HL-60 (cell line): ENCODE results near the gene PPP2R2D.

Experiments used
- DNase-seq, 2 experiments: peaks; one replicate each; pipeline ENCODE4 v3.0.0-alpha.2; 2010 to 2020; ENCODE audit warnings: low read depth in 1 of 2, low spot score in 1 of 2
- H3K27ac ChIP-seq: fragments of 250-450 bp; sonication (Bioruptor Pico); replicated peaks from 2 replicates; pipeline ENCODE4 v1.5.1; 2020; ENCODE audit warnings: mild to moderate bottlenecking, moderate library complexity
- H3K27me3 ChIP-seq: fragments of 250-450 bp; sonication (Bioruptor Pico); 2 replicates; pipeline ENCODE4 v1.5.1; 2021; ENCODE audit warnings: mild to moderate bottlenecking, moderate library complexity; ENCODE audit not compliant: insufficient read depth, poor library complexity, severe bottlenecking
- H3K4me3 ChIP-seq: replicated peaks from 2 replicates; pipeline ENCODE4 v1.5.1; 2011; ENCODE audit warnings: mild to moderate bottlenecking, control low read depth, low read length; ENCODE audit not compliant: insufficient read depth
- CTCF ChIP-seq: IDR thresholded peaks from one replicate; pipeline ENCODE4 v1.5.1; 2011; ENCODE audit warnings: low read length, control low read depth, inconsistent platforms; ENCODE audit not compliant: insufficient read depth
- GABPA ChIP-seq: IDR thresholded peaks from 2 replicates; pipeline ENCODE4 v1.6.1; 2012; ENCODE audit warnings: low read depth
- POLR2AphosphoS5 ChIP-seq: IDR thresholded peaks from 2 replicates; pipeline ENCODE4 v1.6.1; 2012; ENCODE audit warnings: low read depth
- REST ChIP-seq: IDR thresholded peaks from 2 replicates; pipeline ENCODE4 v1.6.1; 2012; ENCODE audit warnings: low read depth; ENCODE audit not compliant: insufficient replicate concordance
- SPI1 ChIP-seq: IDR thresholded peaks from 2 replicates; pipeline ENCODE4 v1.6.1; 2012; ENCODE audit warnings: low read depth, mild to moderate bottlenecking, borderline replicate concordance

Gene PPP2R2D

GRCh38 chr10:131852823-131853609 lies 47.8 kb upstream of the PPP2R2D start:
- DNase-seq, result no peak
- TF ChIP-seq SPI1, result no peak
- no peaks in the 10 kb centered on the region for H3K27me3 ChIP-seq
- no peak overlapping the region for H3K4me3 ChIP-seq
- H3K27ac ChIP-seq, result no peak overlapping the region

- Histone ChIP-seq H3K4me3 (no peak overlapping the region), H3K27me3 (no peaks in the 10 kb centered on the region), H3K27ac (no peak overlapping the region)
- TF ChIP-seq REST (no peak), SPI1 (no peak), CTCF (no peak), GABPA (no peak)
- DNase-seq, result no peak
Observed at GRCh38 chr10:131853610-131853964, 47.2 kb upstream of the PPP2R2D start.

GRCh38 chr10:131854579-131855335 lies 46.1 kb upstream of the PPP2R2D start:
- no peak for DNase-seq
- Histone ChIP-seq H3K27me3 (no peaks in the 10 kb centered on the region), H3K27ac (no peak overlapping the region), H3K4me3 (no peak overlapping the region)
- TF ChIP-seq CTCF (no peak), POLR2AphosphoS5 (no peak), GABPA (no peak)

DNA sequence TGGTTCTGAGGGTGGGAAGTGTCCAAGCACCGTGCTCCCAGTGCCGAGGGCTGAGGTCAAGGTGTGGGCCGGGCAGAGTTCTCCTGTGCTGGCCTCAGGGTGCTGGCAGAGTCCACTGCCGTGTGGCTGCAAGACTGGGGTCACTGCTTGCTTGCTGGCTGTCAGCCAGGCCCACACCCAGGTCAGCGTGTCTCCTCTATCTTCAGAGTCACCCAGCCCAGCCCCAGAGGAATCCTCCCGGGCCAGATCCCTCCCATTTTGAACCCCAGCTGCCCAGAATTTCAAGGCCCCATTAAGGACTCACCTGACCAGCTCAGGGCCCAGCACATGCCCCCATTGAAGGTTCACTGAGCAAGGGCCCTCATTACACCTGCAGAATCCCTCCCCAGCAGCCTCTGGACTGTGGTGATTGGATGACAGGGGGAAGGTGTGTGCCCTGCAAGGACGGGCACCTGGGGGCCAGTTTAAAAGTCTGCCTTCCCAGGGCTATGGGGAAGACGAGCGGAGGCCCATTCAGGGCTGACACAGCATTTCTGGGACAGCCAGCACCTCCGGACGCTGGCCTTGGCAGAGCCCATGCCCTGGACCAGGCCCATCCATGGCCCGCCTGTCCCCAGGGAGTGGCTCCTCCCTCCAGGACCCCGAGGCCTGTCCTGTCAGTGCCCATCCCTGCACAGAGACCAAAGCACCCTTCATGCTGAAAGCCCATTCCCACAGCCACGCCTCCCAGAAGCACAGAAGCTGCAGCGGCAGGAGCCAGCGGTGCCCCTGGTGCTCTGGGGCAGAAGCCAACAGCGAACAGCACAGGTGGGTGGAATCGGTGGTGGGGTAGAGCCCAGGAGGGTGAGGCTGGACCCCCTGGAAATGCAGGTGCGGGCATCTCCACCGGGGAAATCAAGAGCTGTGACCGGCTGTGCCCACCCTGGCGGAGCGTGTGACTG lies 45.1 kb upstream of the PPP2R2D start:
- Histone ChIP-seq H3K27ac (no peak overlapping the region), H3K27me3 (no peaks in the 10 kb centered on the region), H3K4me3 (no peak overlapping the region)
- DNase-seq, result no peak
- TF ChIP-seq POLR2AphosphoS5, result no peak
- no peak for TF ChIP-seq CTCF
- TF ChIP-seq REST, result no peak
- no peak for TF ChIP-seq GABPA
- TF ChIP-seq SPI1, result no peak
